ENCODE measurements around the gene EIF4E1B. TPM values are rescaled to one million over a fixed set of nuclear protein-coding genes. Genes with fewer than 3 reads are reported as not detected.

Gene EIF4E1B
- total RNA-seq, 1 donor from 2014 or later = not detected

- H3K9me3 Mint-ChIP-seq (ENCODE audit: unreplicated experiment) = peaks cover 10% of the 10 kb centered on the region
- no peaks in the 10 kb centered on the region for H3K36me3 Mint-ChIP-seq (ENCODE audit: unreplicated experiment)
- H3K4me1 Mint-ChIP-seq (ENCODE audit: low read depth, unreplicated experiment) = peaks cover 23% of the 10 kb centered on the region
- no peak overlapping the region for H3K27ac Mint-ChIP-seq (ENCODE audit: unreplicated experiment)
- peak overlapping the region; percentile 67 for H3K4me3 Mint-ChIP-seq (ENCODE audit: unreplicated experiment)
- TF ChIP-seq CTCF (IDR thresholded peaks at IDR 0.05; ENCODE audit: partially characterized antibody, unreplicated experiment) = no peak
- H3K27me3 Mint-ChIP-seq (ENCODE audit: unreplicated experiment) = peaks cover 7% of the 10 kb centered on the region
- no peak for DNase-seq
Measured at GRCh38 chr5:176610435-176610773, 20.1 kb upstream of the EIF4E1B start.

- no peak for DNase-seq
- H3K9me3 Mint-ChIP-seq (ENCODE audit: unreplicated experiment) = peaks cover 12% of the 10 kb centered on the region
Measured at GRCh38 chr5:176611435-176611834, 19.0 kb upstream of the EIF4E1B start.

GRCh38 chr5:176612008-176612407 lies 18.5 kb upstream of the EIF4E1B start:
- no peak for TF ChIP-seq CTCF (IDR thresholded peaks at IDR 0.05; ENCODE audit: partially characterized antibody, unreplicated experiment)
- peaks cover 20% of the 10 kb centered on the region for H3K4me1 Mint-ChIP-seq (ENCODE audit: low read depth, unreplicated experiment)
- no peak for DNase-seq
- no peaks in the 10 kb centered on the region for H3K36me3 Mint-ChIP-seq (ENCODE audit: unreplicated experiment)
- H3K27me3 Mint-ChIP-seq (ENCODE audit: unreplicated experiment) = peaks cover 12% of the 10 kb centered on the region
- H3K9me3 Mint-ChIP-seq (ENCODE audit: unreplicated experiment) = peaks cover 12% of the 10 kb centered on the region
- H3K27ac Mint-ChIP-seq (ENCODE audit: unreplicated experiment) = no peak overlapping the region
- H3K4me3 Mint-ChIP-seq (ENCODE audit: unreplicated experiment) = peak overlapping the region; percentile 5

More at GRCh38 chr5:176611435-176611834, 19.0 kb upstream of the EIF4E1B start:
- Mint-ChIP-seq H3K27ac (ENCODE audit: unreplicated experiment) (no peak overlapping the region), H3K4me3 (ENCODE audit: unreplicated experiment) (peak overlapping the region; percentile 31), H3K27me3 (ENCODE audit: unreplicated experiment) (peaks cover 10% of the 10 kb centered on the region), H3K36me3 (ENCODE audit: unreplicated experiment) (no peaks in the 10 kb centered on the region), H3K4me1 (ENCODE audit: low read depth, unreplicated experiment) (peaks cover 20% of the 10 kb centered on the region)
- no peak for TF ChIP-seq CTCF (IDR thresholded peaks at IDR 0.05; ENCODE audit: partially characterized antibody, unreplicated experiment)

- Mint-ChIP-seq H3K9me3 (ENCODE audit: unreplicated experiment) (peaks cover 13% of the 10 kb centered on the region), H3K27me3 (ENCODE audit: unreplicated experiment) (peaks cover 14% of the 10 kb centered on the region), H3K4me1 (ENCODE audit: low read depth, unreplicated experiment) (peaks cover 19% of the 10 kb centered on the region), H3K36me3 (ENCODE audit: unreplicated experiment) (no peaks in the 10 kb centered on the region), H3K4me3 (ENCODE audit: unreplicated experiment) (no peak overlapping the region), H3K27ac (ENCODE audit: unreplicated experiment) (no peak overlapping the region)
- no peak for TF ChIP-seq CTCF (IDR thresholded peaks at IDR 0.05; ENCODE audit: partially characterized antibody, unreplicated experiment)
- no peak for DNase-seq
Measured at GRCh38 chr5:176612855-176613254, 17.6 kb upstream of the EIF4E1B start.

GRCh38 chr5:176614805-176615478 lies 15.5 kb upstream of the EIF4E1B start:
- H3K4me3 Mint-ChIP-seq (ENCODE audit: unreplicated experiment) = no peak overlapping the region
- H3K36me3 Mint-ChIP-seq (ENCODE audit: unreplicated experiment) = no peaks in the 10 kb centered on the region
- H3K9me3 Mint-ChIP-seq (ENCODE audit: unreplicated experiment) = peaks cover 10% of the 10 kb centered on the region
- no peak for TF ChIP-seq CTCF (IDR thresholded peaks at IDR 0.05; ENCODE audit: partially characterized antibody, unreplicated experiment)
- peaks cover 12% of the 10 kb centered on the region for H3K27me3 Mint-ChIP-seq (ENCODE audit: unreplicated experiment)
- H3K27ac Mint-ChIP-seq (ENCODE audit: unreplicated experiment) = no peak overlapping the region
- DNase-seq = no peak
- peaks cover 12% of the 10 kb centered on the region for H3K4me1 Mint-ChIP-seq (ENCODE audit: low read depth, unreplicated experiment)

Data from glutamatergic neuron (in vitro differentiated cells).